ENCODE data around the gene PDE4C. TPM values are rescaled to one million over a fixed set of nuclear protein-coding genes. Genes with fewer than 3 reads are reported as not detected.

The PDE4C gene
- total RNA-seq, 1 donor: not detected

DNA sequence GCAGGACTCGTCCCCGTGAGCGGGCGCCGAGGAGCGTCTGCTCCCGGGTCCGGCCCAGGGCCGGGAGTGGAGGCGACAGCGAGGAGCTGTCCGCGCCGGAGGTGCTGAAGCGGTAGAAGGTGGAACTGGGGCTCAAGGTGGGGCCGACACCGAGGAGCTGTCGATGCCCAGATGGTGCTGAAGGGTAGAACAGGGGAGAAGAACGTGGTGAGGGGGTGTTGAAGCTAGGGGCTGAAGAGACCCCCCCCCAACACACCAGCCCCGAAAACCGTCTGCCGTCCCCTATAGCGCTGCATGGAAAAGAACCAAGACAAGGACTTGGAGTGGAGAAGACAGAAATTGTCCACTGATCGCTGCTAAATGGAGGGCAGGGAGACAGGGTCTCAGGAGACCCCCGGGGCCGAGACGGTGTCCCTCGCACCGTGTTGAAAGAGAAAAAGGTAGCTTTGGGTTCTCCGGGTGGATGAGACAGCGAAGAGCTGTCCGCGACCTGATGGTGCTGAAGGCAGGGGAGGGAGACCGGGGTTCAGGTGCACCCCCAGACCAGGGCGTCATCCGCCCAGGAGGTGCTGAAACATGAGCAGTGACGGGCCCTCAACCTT, 7.1 kb upstream of the PDE4C start:
- Histone ChIP-seq H3K9me3 (ENCODE audit: low read depth, low read length) (no peaks in the 10 kb centered on the region), H3K27me3 (ENCODE audit: insufficient read depth, low read length) (peaks cover 38% of the 10 kb centered on the region), H3K4me1 (ENCODE audit: insufficient read depth, low read length) (no peaks in the 10 kb centered on the region), H3K4me3 (ENCODE audit: low read length) (no peak overlapping the region)

DNA sequence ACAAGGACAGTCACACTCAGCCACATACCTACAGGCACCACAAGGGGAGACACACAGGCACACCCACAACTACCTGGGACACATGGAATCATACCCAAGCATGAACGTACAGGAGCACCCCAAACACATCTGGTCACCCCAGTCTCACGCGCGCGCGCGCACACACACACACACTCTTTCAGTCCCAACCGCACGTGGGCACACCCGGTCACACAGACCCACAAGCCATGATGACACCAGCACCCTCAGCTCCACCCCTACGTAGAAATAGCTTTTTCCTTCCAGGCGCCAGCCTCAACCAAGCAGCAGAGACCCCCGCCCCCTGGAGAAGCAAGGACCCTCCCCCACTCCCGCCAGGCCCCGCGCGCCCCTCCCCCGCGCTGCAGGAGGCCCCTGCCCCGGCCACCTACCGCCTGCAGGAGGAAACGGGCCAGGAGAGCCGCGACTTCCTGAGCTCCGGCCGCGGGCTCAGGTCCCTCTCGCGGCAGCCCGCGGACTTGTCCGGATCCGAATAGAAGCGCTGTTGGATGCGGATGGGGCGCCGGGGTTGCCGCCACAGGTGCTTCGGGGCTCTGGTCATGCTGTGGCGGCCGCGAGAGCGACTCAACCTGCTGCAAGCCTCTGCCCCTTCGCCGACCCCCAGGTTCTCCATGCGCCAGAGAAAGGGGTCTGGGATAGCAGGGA, 6.4 kb upstream of the PDE4C start:
- Histone ChIP-seq H3K27me3 (ENCODE audit: insufficient read depth, low read length) (peaks cover 42% of the 10 kb centered on the region), H3K4me3 (ENCODE audit: low read length) (no peak overlapping the region), H3K4me1 (ENCODE audit: insufficient read depth, low read length) (no peaks in the 10 kb centered on the region), H3K9me3 (ENCODE audit: low read depth, low read length) (no peaks in the 10 kb centered on the region)

DNA sequence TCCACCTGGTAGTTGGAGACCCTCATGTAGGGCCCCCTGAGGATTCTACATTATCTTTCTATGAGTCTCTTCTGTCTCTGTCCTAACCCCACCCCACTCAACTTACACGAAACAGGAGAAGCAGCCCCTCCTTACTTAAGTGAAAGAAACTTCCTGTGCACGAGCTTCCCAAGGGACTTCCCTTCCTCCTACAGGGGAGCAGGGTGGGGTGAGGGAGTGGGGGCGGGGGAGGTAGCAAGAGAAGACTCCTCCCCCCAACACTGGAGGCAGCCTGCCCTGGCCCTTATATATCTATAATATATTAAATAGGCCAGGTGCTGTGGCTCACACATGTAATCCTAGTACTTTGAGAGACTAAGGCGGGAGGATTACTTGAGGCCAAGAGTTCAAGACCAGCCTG, 5.5 kb upstream of the PDE4C start:
- Histone ChIP-seq H3K4me1 (ENCODE audit: insufficient read depth, low read length) (no peaks in the 10 kb centered on the region), H3K4me3 (ENCODE audit: low read length) (no peak overlapping the region), H3K27me3 (ENCODE audit: insufficient read depth, low read length) (peaks cover 45% of the 10 kb centered on the region), H3K9me3 (ENCODE audit: low read depth, low read length) (no peaks in the 10 kb centered on the region)

DNA sequence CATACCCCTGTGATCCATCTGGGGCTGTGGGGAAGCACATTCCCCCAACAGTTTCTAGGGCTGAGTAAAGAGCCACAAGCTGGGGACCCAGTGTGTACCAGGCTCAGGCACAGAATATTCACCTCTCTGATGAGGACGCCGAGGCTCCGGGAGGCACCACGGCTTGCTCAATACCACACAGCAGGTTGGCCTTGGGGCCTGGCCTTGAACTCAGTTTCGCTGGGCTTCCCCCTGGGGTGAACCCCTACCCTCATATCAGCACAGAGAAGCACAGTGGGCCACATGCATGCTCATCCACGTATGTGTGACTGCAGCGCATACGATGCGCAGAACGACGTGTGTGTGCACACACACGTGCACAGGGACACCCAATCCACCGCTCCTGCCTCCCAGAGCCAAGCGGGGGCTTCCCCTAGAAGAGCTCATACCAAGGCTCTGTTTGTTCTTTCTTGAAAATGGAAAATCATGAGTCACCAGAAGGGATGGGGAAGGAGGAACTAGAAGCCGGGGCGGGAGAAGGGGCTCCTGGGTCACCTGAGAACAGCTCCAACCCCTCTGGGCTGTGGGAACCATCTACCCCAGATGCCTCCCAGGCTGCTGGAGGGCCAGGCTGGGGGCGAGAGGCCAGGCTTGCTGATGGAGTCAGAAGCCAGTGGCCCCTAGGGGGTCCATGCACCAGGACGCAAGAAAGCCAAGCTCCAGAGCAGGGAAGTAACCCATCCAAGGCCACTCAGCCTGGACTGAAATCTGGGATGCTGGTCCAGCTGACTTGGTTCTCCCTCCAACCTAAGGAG, 4.9 kb upstream of the PDE4C start:
- Histone ChIP-seq H3K4me1 (ENCODE audit: insufficient read depth, low read length) (peaks cover under 1% of the 10 kb centered on the region), H3K4me3 (ENCODE audit: low read length) (no peak overlapping the region), H3K9me3 (ENCODE audit: low read depth, low read length) (no peaks in the 10 kb centered on the region), H3K27me3 (ENCODE audit: insufficient read depth, low read length) (peaks cover 49% of the 10 kb centered on the region)

DNA sequence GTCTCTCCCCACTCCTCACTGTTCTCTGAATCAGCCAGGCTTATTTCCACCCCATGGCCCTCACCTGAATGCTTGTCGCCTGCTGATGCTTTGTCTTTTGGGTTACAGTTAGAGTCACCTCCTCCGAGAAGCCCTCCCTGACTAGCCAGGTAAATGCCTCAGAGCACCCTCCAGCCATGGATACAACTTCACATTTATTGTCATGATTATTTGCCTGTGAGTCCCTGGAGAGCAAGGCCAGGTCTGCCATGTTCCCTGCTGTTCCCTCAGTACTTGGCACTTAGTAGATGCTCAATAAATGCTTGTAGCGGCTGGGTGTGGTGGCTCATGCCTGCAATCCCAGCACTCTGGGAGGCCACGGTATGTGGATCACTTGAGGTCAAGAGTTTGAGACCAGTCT, 3.7 kb upstream of the PDE4C start:
- peaks cover 60% of the 10 kb centered on the region for H3K27me3 ChIP-seq (ENCODE audit: insufficient read depth, low read length)
- H3K4me3 ChIP-seq (ENCODE audit: low read length): no peak overlapping the region
- H3K4me1 ChIP-seq (ENCODE audit: insufficient read depth, low read length): peaks cover 13% of the 10 kb centered on the region

DNA sequence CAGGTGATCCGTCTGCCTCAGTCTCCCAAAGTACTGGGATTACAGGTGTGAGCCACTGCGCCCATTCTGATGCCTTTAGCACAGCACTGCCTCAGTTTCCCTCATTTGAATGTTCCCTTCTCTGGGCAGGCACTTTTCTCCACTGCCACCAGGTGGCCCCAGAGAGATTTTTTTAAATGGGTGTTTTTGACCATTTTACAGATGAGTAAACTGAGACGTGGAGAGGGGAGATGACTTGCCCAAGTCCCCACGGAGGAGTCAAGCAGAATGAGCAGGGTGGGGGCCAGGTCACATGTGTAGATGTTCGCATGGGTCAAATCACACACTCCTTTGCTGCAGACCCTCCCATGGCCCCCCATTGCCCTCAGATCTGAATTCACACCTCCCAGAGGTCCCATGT, 3.2 kb upstream of the PDE4C start:
- Histone ChIP-seq H3K4me1 (ENCODE audit: insufficient read depth, low read length) (peaks cover 17% of the 10 kb centered on the region), H3K9me3 (ENCODE audit: low read depth, low read length) (no peaks in the 10 kb centered on the region), H3K27me3 (ENCODE audit: insufficient read depth, low read length) (peaks cover 58% of the 10 kb centered on the region), H3K4me3 (ENCODE audit: low read length) (no peak overlapping the region)

More for the DNA sequence above, 3.7 kb upstream of the PDE4C start:
- H3K9me3 ChIP-seq (ENCODE audit: low read depth, low read length): no peaks in the 10 kb centered on the region

DNA sequence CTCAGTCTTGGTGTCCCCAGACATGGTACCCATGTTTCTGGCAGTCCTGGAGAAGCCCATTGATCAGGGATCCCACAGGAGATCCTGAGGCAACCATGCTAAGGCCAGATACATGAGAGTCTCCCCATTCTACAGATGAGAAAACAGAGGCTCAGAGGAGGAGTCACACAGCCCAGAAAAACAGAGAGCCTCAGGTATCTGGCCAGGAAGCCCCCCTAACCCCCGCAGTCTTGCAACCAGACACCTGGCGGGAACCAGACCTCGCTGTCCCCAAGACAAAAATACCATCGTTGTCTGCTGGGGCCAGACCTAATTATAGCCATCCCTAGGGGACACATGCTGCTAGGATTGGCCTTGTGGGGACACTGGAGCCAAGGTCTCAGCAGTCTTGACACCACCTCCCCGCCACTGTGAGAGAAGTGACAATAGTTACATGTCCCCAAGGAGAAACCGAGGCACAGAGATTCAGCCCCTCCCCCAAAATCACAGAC, 1.6 kb upstream of the PDE4C start:
- Histone ChIP-seq H3K9me3 (ENCODE audit: low read depth, low read length) (no peaks in the 10 kb centered on the region), H3K4me1 (ENCODE audit: insufficient read depth, low read length) (peaks cover 24% of the 10 kb centered on the region), H3K4me3 (ENCODE audit: low read length) (no peak overlapping the region), H3K27me3 (ENCODE audit: insufficient read depth, low read length) (peaks cover 46% of the 10 kb centered on the region)

DNA sequence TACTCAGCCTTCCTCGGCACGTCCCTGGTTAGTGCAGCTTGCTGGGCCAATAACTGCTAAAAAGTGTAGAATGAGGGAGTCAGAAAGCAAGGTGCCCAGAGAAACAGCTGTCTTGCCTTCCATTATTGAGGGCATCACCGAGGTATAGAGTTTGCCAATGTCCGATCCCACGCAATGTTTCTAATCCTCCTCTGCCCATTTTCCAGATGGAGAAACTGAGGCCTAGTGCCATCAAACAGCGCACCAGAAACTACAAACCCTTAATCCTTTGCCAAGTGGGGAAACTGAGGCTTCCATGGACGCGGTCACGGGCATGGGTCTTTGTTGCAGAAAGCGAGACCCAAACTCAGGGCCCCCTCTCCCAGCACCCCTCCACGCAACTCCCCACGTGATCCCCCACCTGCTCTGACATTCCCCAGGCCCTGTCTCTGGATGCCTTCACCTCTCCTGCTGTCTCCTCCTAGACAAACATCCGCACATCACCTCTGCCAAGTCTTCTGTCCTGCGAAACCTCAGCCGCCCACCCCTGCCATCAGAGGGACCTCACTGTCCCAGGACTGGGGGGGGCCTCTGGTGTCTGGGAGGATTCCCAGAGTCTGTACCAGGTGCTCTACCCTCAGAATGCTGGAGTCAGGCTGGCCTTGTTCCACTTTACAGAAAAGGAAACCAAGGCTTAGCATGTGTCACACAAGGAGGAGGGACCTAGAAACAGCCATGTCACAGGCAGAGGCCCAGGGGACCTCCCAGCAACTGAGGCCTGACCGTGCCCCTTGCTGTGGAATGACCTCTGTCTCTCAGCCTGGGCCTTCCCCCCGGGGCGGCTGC, 930 bp upstream of the PDE4C start:
- Histone ChIP-seq H3K27me3 (ENCODE audit: insufficient read depth, low read length) (peaks cover 43% of the 10 kb centered on the region), H3K4me3 (ENCODE audit: low read length) (no peak overlapping the region), H3K4me1 (ENCODE audit: insufficient read depth, low read length) (peaks cover 24% of the 10 kb centered on the region), H3K9me3 (ENCODE audit: low read depth, low read length) (no peaks in the 10 kb centered on the region)

DNA sequence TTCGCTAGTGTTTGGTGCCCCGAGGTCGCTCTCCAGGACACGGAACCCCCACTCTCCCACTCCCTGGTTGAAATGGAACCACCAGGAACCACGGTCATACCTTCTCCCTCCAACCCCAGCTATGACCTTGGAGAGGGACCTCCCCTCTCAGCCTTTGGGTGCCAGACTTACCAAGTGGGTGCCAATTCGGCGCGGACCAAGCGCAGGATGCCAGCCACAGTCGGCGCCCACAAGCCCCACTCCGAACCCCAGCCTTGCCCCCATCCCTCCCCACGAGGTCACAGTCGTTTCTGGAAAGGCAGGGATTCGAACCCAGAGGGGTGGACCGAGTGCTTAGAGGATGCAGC, 910 bp downstream of the PDE4C start:
- Histone ChIP-seq H3K4me3 (ENCODE audit: low read length) (no peak overlapping the region), H3K9me3 (ENCODE audit: low read depth, low read length) (no peaks in the 10 kb centered on the region), H3K4me1 (ENCODE audit: insufficient read depth, low read length) (peaks cover 24% of the 10 kb centered on the region), H3K27me3 (ENCODE audit: insufficient read depth, low read length) (peaks cover 42% of the 10 kb centered on the region)

DNA sequence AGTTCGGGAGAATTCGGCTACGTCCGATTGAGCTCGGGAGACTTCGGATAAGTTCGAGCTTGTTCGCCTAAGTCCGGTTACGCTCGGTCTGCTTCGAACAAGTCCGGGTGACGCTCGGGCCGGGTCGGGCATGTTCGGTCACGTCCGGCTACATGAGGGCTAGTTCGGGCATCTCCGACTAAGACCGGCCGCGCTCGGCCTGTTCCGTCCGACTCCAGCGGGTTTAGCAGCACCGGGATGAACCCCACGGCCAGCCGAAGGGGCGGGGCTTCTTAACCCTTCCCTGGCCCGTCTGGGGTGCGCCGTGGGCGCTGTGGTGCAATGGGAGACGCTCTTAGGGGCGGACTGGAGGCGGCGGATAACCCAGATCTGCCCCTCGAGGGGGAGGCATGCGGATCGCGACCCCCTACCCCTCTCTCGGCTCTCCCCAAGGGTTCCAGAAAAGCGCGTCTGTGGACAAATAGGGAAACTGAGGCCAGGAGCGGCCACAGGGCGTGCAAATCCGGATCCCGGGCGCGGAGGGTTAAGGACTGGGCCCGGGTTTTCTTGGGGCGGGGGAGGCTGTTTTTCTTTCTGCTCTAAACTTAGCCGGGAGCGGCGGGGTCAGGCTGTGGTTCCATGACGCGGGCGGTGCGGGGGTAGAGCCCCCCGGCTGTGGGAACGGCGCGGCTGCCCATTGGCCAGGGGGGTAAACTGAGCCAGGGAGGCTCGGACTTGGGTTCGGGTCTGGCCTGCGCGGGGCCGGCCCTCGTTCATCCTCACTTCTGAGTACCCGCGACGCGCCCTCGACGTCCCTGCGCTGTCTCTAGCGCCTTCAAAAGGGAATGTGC, 1.5 kb downstream of the PDE4C start:
- Histone ChIP-seq H3K4me3 (ENCODE audit: low read length) (peak overlapping the region; percentile 24), H3K27me3 (ENCODE audit: insufficient read depth, low read length) (peaks cover 40% of the 10 kb centered on the region), H3K9me3 (ENCODE audit: low read depth, low read length) (no peaks in the 10 kb centered on the region), H3K4me1 (ENCODE audit: insufficient read depth, low read length) (peaks cover 24% of the 10 kb centered on the region)

DNA sequence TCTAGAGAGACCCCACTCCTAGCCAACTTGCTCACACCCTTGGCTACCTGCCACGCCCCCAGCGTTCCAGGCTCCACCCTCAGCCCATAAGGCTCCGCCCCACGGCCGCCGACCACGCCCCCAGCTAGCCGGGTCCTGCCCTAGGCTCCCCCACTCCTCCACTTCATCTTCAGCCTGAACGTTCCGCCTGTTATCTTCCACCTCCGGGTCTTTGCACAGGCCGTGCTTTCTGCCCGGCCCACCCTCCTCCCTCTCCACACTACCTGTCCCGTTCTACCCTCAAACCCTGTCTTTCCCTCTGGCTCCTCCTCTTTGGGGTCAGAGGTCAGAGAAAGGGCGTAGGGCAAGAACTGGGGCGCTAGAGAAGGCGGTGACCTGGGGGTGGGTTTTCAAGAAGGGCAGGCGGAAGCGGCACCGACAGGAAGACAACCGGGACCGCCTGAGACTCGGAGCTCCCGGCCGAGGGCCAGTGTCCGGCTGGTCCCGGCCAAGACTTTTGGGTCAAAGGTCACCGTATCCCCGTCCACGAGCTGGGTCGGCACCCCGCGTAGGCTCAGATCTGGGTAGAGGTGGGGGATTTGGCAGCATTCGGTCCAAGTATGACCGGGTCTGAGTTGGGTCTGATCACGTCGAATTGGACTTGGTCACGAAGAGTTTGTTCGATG, 2.2 kb downstream of the PDE4C start:
- peak overlapping the region; percentile 24 for H3K4me3 ChIP-seq (ENCODE audit: low read length)
- H3K4me1 ChIP-seq (ENCODE audit: insufficient read depth, low read length): peaks cover 24% of the 10 kb centered on the region
- H3K27me3 ChIP-seq (ENCODE audit: insufficient read depth, low read length): peaks cover 37% of the 10 kb centered on the region
- no peaks in the 10 kb centered on the region for H3K9me3 ChIP-seq (ENCODE audit: low read depth, low read length)

DNA sequence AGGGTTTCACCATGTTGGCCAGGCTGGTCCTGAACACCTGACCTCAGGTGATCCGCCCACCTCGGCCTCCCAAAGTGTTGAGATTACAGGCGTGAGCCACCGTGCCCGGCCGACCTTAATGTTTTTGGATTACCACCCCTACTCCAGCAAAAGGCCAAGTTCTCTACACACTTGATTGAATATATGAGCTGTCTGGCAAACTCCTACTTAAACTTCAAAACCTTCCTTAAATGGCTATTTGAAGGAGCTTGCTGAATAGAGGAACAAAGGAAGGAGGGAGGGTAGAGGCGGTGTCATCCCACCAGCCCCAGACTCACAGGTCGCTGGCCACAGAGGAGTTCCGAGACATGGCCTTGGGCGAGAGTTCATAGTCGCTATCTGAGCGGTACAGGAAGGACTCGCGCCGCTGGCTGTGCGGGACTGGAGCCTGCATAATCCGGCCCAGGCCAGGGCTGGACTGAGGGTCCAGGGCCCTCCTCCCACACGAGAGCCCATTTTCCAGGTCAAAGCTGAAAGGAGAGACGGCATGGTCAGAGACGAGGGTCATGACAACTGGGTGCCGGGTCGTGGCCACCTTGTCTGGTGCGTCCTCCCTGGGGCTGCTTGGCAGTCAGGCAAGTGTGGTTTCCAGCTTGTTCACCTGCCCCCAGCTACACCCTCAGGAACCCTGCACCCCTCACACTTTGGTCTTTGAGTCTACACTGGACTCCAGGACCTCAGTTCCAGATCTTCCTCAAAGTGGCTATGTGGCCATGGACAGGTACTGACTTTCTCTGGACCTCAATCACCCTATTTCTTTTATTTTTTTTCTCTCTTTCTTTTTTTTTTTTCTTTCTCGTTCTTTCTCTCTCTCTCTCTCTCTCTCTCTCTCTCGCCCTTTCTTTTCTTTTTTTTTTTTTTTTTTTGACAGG, 4.2 kb downstream of the PDE4C start:
- H3K4me3 ChIP-seq (ENCODE audit: low read length): no peak overlapping the region
- peaks cover 24% of the 10 kb centered on the region for H3K4me1 ChIP-seq (ENCODE audit: insufficient read depth, low read length)
- peaks cover 32% of the 10 kb centered on the region for H3K27me3 ChIP-seq (ENCODE audit: insufficient read depth, low read length)

More for the DNA sequence above, 4.2 kb downstream of the PDE4C start:
- H3K9me3 ChIP-seq (ENCODE audit: low read depth, low read length): no peaks in the 10 kb centered on the region
